HCT116 (cell line): ENCODE measurements around the gene NABP1. TPM values are rescaled to one million over a fixed set of nuclear protein-coding genes. Genes with fewer than 3 reads are reported as not detected.

Source experiments
- ATAC-seq: fragments of 200-7000 bp; cut with Tn5 transposase; 2 replicates; pipeline ENCODE4 v1.9.1; 2020; ENCODE audit warnings: mild to moderate bottlenecking, moderate library complexity
- BruUV-seq: library from RNA; stranded (reverse); fragments of 400-500 nt; replicated peaks from 2 replicates; lab custom pipeline; 2021; lab: Mats Ljungman, UMichigan
- CTCF ChIA-PET: fragments of 300-600 bp; sonication (Branson Sonifier 250); formaldehyde crosslinking; loops from one replicate; lab custom pipeline; 2021; ENCODE audit warnings: antibody characterized with exemption; lab: Charles Lee
- POLR2A ChIA-PET: fragments of 300-600, 350-600 bp; sonication (Branson Sonifier 250); formaldehyde crosslinking; loops from one replicate; lab custom pipeline; 2021; ENCODE audit warnings: antibody characterized with exemption; lab: Charles Lee
- RAD21 ChIA-PET, 2 experiments: fragments of 300-600 bp; sonication (Branson Sonifier 250); formaldehyde crosslinking; loops; one replicate each; lab custom pipeline; 2023; ENCODE audit warnings: low total read pairs in 2 of 2; ENCODE audit not compliant: uncharacterized antibody in 2 of 2, unreplicated experiment in 2 of 2, low non-redundant PET in 1 of 2; lab: Charles Lee
- DNase-seq: peaks from one replicate; pipeline ENCODE4 v3.0.0-alpha.2; 2010; ENCODE audit warnings: low read depth, low spot score
- H2AFZ ChIP-seq: fragments of 200-600 bp; shearing (Covaris generic), sonication (generic); 2 replicates; pipeline ENCODE4 v1.6.1; 2017; ENCODE audit warnings: low read depth, mixed run types, mixed read lengths, antibody characterized with exemption, low read length; ENCODE audit not compliant: poor library complexity, severe bottlenecking
- H3K27ac ChIP-seq: 2 replicates; pipeline ENCODE4 v1.5.1; 2012; ENCODE audit warnings: low read depth, low read length
- H3K27me3 ChIP-seq: fragments of 200-600 bp; sonication (generic); 2 replicates; pipeline ENCODE4 v1.6.1; 2016; ENCODE audit warnings: mixed run types, low read length, mixed read lengths; ENCODE audit not compliant: insufficient read depth
- H3K36me3 ChIP-seq, 2 experiments: fragments of 200-500 bp in 1 of 2; fragments of 200-600 bp in 1 of 2; sonication (Bioruptor generic) in 1 of 2; sonication (generic) in 1 of 2; 2 replicates each; pipeline versions ENCODE4 v1.5.1 to v1.6.1; 2014 to 2016; ENCODE audit warnings: low read length in 2 of 2, inconsistent platforms in 1 of 2, mixed read lengths in 1 of 2, mixed run types in 1 of 2; ENCODE audit not compliant: insufficient read depth in 2 of 2, control insufficient read depth in 1 of 2
- H3K4me1 ChIP-seq, 2 experiments: fragments of 200-600 bp in 1 of 2; sonication (generic) in 1 of 2; 2 replicates each; pipeline versions ENCODE4 v1.5.1 to v1.6.1; 2012 to 2017; ENCODE audit warnings: low read length in 2 of 2, inconsistent platforms in 1 of 2, mild to moderate bottlenecking in 1 of 2, mixed read lengths in 1 of 2, mixed run types in 1 of 2, moderate library complexity in 1 of 2; ENCODE audit not compliant: insufficient read depth in 2 of 2, control insufficient read depth in 1 of 2
- H3K4me2 ChIP-seq: fragments of 200-600 bp; sonication (generic); 2 replicates; pipeline ENCODE4 v1.6.1; 2017; ENCODE audit warnings: mixed run types, low read length, mixed read lengths
- H3K4me3 ChIP-seq, 2 experiments: fragments of 200-600 bp in 1 of 2; sonication (generic) in 1 of 2; replicated peaks in 1 of 2; 2 replicates each; pipeline ENCODE4 v1.5.1; 2011 to 2016; ENCODE audit warnings: low read length in 2 of 2, control low read depth in 1 of 2, low read depth in 1 of 2, mild to moderate bottlenecking in 1 of 2, mixed read lengths in 1 of 2, mixed run types in 1 of 2
- H3K79me2 ChIP-seq: fragments of 200-600 bp; sonication (generic); 2 replicates; pipeline ENCODE4 v1.6.1; 2017; ENCODE audit warnings: mild to moderate bottlenecking, mixed run types, low read length, moderate library complexity, mixed read lengths; ENCODE audit not compliant: insufficient read depth
- H3K9ac ChIP-seq: fragments of 200-600 bp; sonication (generic); 2 replicates; pipeline ENCODE4 v1.6.1; 2016; ENCODE audit warnings: low read length, mixed read lengths
- H3K9me2 ChIP-seq: fragments of 200-600 bp; sonication (generic), shearing (Covaris generic); 2 replicates; pipeline ENCODE4 v1.6.1; 2017; ENCODE audit warnings: mixed run types, mild to moderate bottlenecking, moderate library complexity; ENCODE audit not compliant: insufficient read depth
- H3K9me3 ChIP-seq, 2 experiments: fragments of 200-500 bp in 1 of 2; fragments of 200-600 bp in 1 of 2; sonication (Bioruptor generic) in 1 of 2; sonication (generic) in 1 of 2; 2 replicates each; pipeline ENCODE4 v1.6.1; 2014 to 2017; ENCODE audit warnings: low read length in 2 of 2, mixed read lengths in 2 of 2, inconsistent platforms in 1 of 2, low read depth in 1 of 2, mild to moderate bottlenecking in 1 of 2, mixed run types in 1 of 2, moderate library complexity in 1 of 2; ENCODE audit not compliant: control insufficient read depth in 1 of 2, insufficient read depth in 1 of 2
- H4K20me1 ChIP-seq: fragments of 200-600 bp; sonication (generic), shearing (Covaris generic); 2 replicates; pipeline ENCODE4 v1.6.1; 2017; ENCODE audit warnings: mixed run types, mild to moderate bottlenecking, moderate library complexity; ENCODE audit not compliant: insufficient read depth
- CEBPB ChIP-seq: IDR thresholded peaks from 2 replicates; pipeline ENCODE4 v1.6.1; 2012; ENCODE audit warnings: low read depth
- EGR1 ChIP-seq: IDR thresholded peaks from 2 replicates; pipeline ENCODE4 v1.6.1; 2012; ENCODE audit warnings: low read depth
- EZH2 ChIP-seq: fragments of 200-600 bp; sonication (generic); IDR thresholded peaks from 2 replicates; pipeline ENCODE4 v1.6.1; 2017; ENCODE audit warnings: antibody characterized with exemption, mixed run types
- EZH2phosphoT487 ChIP-seq: fragments of 200-600 bp; IDR thresholded peaks from 2 replicates; pipeline ENCODE4 v1.6.1; 2018; ENCODE audit warnings: antibody characterized with exemption, borderline replicate concordance
- FOSL1 ChIP-seq: IDR thresholded peaks from 2 replicates; pipeline ENCODE4 v1.6.1; 2012; ENCODE audit warnings: low read depth
- JUND ChIP-seq: IDR thresholded peaks from 2 replicates; pipeline ENCODE4 v1.6.1; 2012
- POLR2A ChIP-seq: IDR thresholded peaks from 2 replicates; pipeline ENCODE4 v1.7.0; 2011; ENCODE audit warnings: borderline replicate concordance; ENCODE audit not compliant: insufficient read depth, insufficient read length; ENCODE audit errors: extremely low read depth
- SIN3A ChIP-seq: IDR thresholded peaks from 2 replicates; pipeline ENCODE4 v1.6.1; 2012; ENCODE audit warnings: low read depth
- SP1 ChIP-seq: IDR thresholded peaks from 2 replicates; pipeline ENCODE4 v1.6.1; 2012; ENCODE audit warnings: low read depth
- SRF ChIP-seq: IDR thresholded peaks from 2 replicates; pipeline ENCODE4 v1.6.1; 2012; ENCODE audit warnings: low read depth
- TCF7L2 ChIP-seq: IDR thresholded peaks from 2 replicates; pipeline ENCODE4 v1.7.0; 2011; ENCODE audit warnings: borderline replicate concordance, inconsistent platforms; ENCODE audit not compliant: insufficient read depth, insufficient read length; ENCODE audit errors: extremely low read depth
- YY1 ChIP-seq: IDR thresholded peaks from 2 replicates; pipeline ENCODE4 v1.6.1; 2011; ENCODE audit warnings: low read length, low read depth, moderate library complexity, mild to moderate bottlenecking; ENCODE audit not compliant: insufficient replicate concordance; ENCODE audit errors: extremely low read depth
- ZBTB33 ChIP-seq: IDR thresholded peaks from 2 replicates; pipeline ENCODE4 v1.6.1; 2011; ENCODE audit warnings: mild to moderate bottlenecking, low read length, moderate library complexity; ENCODE audit not compliant: insufficient replicate concordance; ENCODE audit errors: extremely low read depth
- ZNF274 ChIP-seq: fragments of 200-500 bp; sonication (Bioruptor generic); IDR thresholded peaks from 2 replicates; pipeline ENCODE4 v1.6.1; 2014; ENCODE audit warnings: mild to moderate bottlenecking, low read depth, low read length, inconsistent platforms
- intact Hi-C: fragments of 100-400 bp; cut with micrococcal nuclease; formaldehyde crosslinking; loops from 2 replicates; pipeline ENCODE4 v1.10.0; 2022
- total RNA-seq: library from RNA; stranded (reverse); gene quantifications from one replicate; pipeline ENCODE4 v1.2.1, GENCODE V29; 2021; ENCODE audit not compliant: unreplicated experiment
- TF ChIP-seq, protein P1 (sequence below), 3 experiments: fragments of 200-600 bp in 1 of 3; sonication (generic) in 1 of 3; IDR thresholded peaks in 2 of 3; conservative IDR thresholded peaks in 1 of 3; 2 replicates each; pipeline ENCODE4 v1.5.1; 2012 to 2017; ENCODE audit warnings: low read depth in 2 of 3, low read length in 2 of 3, antibody characterized with exemption in 1 of 3, borderline replicate concordance in 1 of 3, control low read depth in 1 of 3, mild to moderate bottlenecking in 1 of 3, mixed read lengths in 1 of 3, mixed run types in 1 of 3, moderate library complexity in 1 of 3; ENCODE audit not compliant: insufficient read depth in 1 of 3
- TF ChIP-seq, protein P2 (sequence below): IDR thresholded peaks from 2 replicates; pipeline ENCODE4 v1.6.1; 2012

Gene NABP1
- total RNA-seq, 1 experiment from 2014 or later, result 39.3 TPM

- BruUV-seq, result no TSS peak
- no peak overlapping the region for H2AFZ ChIP-seq
- H3K36me3 ChIP-seq, result no peaks in the 10 kb centered on the region
- H3K4me2 ChIP-seq, result no peak overlapping the region
- intact Hi-C loops, result no loop called here
- POLR2A ChIA-PET, result no interaction called here
- no peak overlapping the region for H3K27ac ChIP-seq
- H3K4me1 ChIP-seq, result no peaks in the 10 kb centered on the region
- DNase-seq, result no peak
- TF ChIP-seq ZNF274, result no peak
- TF ChIP-seq, protein P1, sequence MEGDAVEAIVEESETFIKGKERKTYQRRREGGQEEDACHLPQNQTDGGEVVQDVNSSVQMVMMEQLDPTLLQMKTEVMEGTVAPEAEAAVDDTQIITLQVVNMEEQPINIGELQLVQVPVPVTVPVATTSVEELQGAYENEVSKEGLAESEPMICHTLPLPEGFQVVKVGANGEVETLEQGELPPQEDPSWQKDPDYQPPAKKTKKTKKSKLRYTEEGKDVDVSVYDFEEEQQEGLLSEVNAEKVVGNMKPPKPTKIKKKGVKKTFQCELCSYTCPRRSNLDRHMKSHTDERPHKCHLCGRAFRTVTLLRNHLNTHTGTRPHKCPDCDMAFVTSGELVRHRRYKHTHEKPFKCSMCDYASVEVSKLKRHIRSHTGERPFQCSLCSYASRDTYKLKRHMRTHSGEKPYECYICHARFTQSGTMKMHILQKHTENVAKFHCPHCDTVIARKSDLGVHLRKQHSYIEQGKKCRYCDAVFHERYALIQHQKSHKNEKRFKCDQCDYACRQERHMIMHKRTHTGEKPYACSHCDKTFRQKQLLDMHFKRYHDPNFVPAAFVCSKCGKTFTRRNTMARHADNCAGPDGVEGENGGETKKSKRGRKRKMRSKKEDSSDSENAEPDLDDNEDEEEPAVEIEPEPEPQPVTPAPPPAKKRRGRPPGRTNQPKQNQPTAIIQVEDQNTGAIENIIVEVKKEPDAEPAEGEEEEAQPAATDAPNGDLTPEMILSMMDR (IDR thresholded peaks at IDR 0.05 in 2 of 3, conservative IDR thresholded peaks at IDR 0.05 in 1 of 3; ENCODE audit: borderline replicate concordance in 1 of 3, insufficient read depth in 1 of 3, low read depth in 2 of 3, low read length in 2 of 3), result no peak
- no peak for TF ChIP-seq ZBTB33
- TF ChIP-seq JUND, result no peak
- TF ChIP-seq SP1, result no peak
- TF ChIP-seq POLR2A, result no peak
- no peak for TF ChIP-seq CEBPB
- no peak for TF ChIP-seq EZH2phosphoT487
- no peak for TF ChIP-seq SRF
- no peak for TF ChIP-seq FOSL1
- no peak for TF ChIP-seq TCF7L2
- TF ChIP-seq YY1, result no peak
- no peak for TF ChIP-seq SIN3A
- TF ChIP-seq, protein P2, sequence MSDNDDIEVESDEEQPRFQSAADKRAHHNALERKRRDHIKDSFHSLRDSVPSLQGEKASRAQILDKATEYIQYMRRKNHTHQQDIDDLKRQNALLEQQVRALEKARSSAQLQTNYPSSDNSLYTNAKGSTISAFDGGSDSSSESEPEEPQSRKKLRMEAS, result no peak
- no peak for TF ChIP-seq EGR1
- TF ChIP-seq EZH2, result no peak
- TF ChIP-seq, all 23 proteins: peak for 0
- Histone ChIP-seq H3K4me3 (no peak overlapping the region), H3K9me2 (no peaks in the 10 kb centered on the region), H3K79me2 (no peaks in the 10 kb centered on the region), H4K20me1 (no peaks in the 10 kb centered on the region), H3K9ac (no peak overlapping the region), H3K9me3 (no peaks in the 10 kb centered on the region), H3K27me3 (no peaks in the 10 kb centered on the region)
- ATAC-seq, result no peak
- ChIA-PET CTCF (interaction anchor here (0.9 to 1.5 kb wide), 2 partner anchors 10 to 14 kb away, joined by 3 to 4 read pairs; no protein-coding TSS in a partner anchor), RAD21 (no interaction called here)
Measured at GRCh38 chr2:191714925-191715324, 37.0 kb downstream of the NABP1 start.
